H9 (cell line): Measurements from ENCODE around the gene ARHGAP25. TPM values are rescaled to one million over a fixed set of nuclear protein-coding genes. Genes with fewer than 3 reads are reported as not detected.

Experiments used
- DNase-seq: peaks from one replicate; pipeline ENCODE4 v3.0.0-alpha.2; 2017
- H2AFZ ChIP-seq: one replicate; pipeline ENCODE4 v1.6.1; 2013; ENCODE audit warnings: mild to moderate bottlenecking, low read length, control low read depth, moderate library complexity
- H2AK5ac ChIP-seq: 2 replicates; pipeline ENCODE4 v1.6.1; 2013; ENCODE audit warnings: low read length, control low read depth, mixed read lengths; ENCODE audit not compliant: insufficient read length
- H2BK120ac ChIP-seq: one replicate; pipeline ENCODE4 v1.6.1; 2013; ENCODE audit warnings: low read depth, mild to moderate bottlenecking, low read length, control low read depth, inconsistent platforms; ENCODE audit not compliant: poor library complexity, severe bottlenecking
- H2BK12ac ChIP-seq: 2 replicates; pipeline ENCODE4 v1.6.1; 2013; ENCODE audit warnings: low read length, control low read depth, mixed read lengths, low read depth; ENCODE audit not compliant: insufficient read length
- H2BK15ac ChIP-seq: 2 replicates; pipeline ENCODE4 v1.6.1; 2013; ENCODE audit warnings: low read depth, low read length, control low read depth
- H2BK20ac ChIP-seq: one replicate; pipeline ENCODE4 v1.6.1; 2013; ENCODE audit warnings: low read depth, mild to moderate bottlenecking, low read length, control low read depth, inconsistent platforms; ENCODE audit not compliant: poor library complexity, severe bottlenecking
- H2BK5ac ChIP-seq: 2 replicates; pipeline ENCODE4 v1.6.1; 2013; ENCODE audit warnings: low read length, control low read depth, mixed read lengths; ENCODE audit not compliant: insufficient read length
- H3K14ac ChIP-seq: 2 replicates; pipeline ENCODE4 v1.6.1; 2013; ENCODE audit warnings: low read length, control low read depth; ENCODE audit not compliant: insufficient read depth
- H3K18ac ChIP-seq: 2 replicates; pipeline ENCODE4 v1.6.1; 2013; ENCODE audit warnings: low read depth, mild to moderate bottlenecking, mixed read lengths, low read length, control low read depth; ENCODE audit not compliant: insufficient read length
- H3K23ac ChIP-seq: 2 replicates; pipeline ENCODE4 v1.6.1; 2013; ENCODE audit warnings: low read length, control low read depth, mixed read lengths, low read depth; ENCODE audit not compliant: insufficient read length
- H3K23me2 ChIP-seq: 2 replicates; pipeline ENCODE4 v1.6.1; 2013; ENCODE audit warnings: low read depth, mild to moderate bottlenecking, mixed read lengths, low read length, control low read depth; ENCODE audit not compliant: insufficient read length, poor library complexity, severe bottlenecking
- H3K27ac ChIP-seq: 2 replicates; pipeline ENCODE4 v1.5.1; 2013; ENCODE audit warnings: low read length, control low read depth, mixed read lengths, low read depth; ENCODE audit not compliant: insufficient read length
- H3K27me3 ChIP-seq: 2 replicates; pipeline ENCODE4 v1.6.1; 2013; ENCODE audit warnings: low read length, control low read depth, inconsistent platforms; ENCODE audit not compliant: insufficient read depth
- H3K4ac ChIP-seq: 2 replicates; pipeline ENCODE4 v1.6.1; 2013; ENCODE audit warnings: low read depth, mild to moderate bottlenecking, control low read depth, inconsistent platforms, low read length, moderate library complexity
- H3K4me1 ChIP-seq: 2 replicates; pipeline ENCODE4 v1.6.1; 2013; ENCODE audit warnings: low read length, control low read depth, inconsistent platforms; ENCODE audit not compliant: insufficient read depth
- H3K4me2 ChIP-seq: 2 replicates; pipeline ENCODE4 v1.6.1; 2013; ENCODE audit warnings: low read length, control low read depth, mixed read lengths; ENCODE audit not compliant: insufficient read length, insufficient read depth
- H3K56ac ChIP-seq: 2 replicates; pipeline ENCODE4 v1.6.1; 2013; ENCODE audit warnings: low read depth, mild to moderate bottlenecking, mixed read lengths, low read length, control low read depth; ENCODE audit not compliant: insufficient read length
- H3K79me1 ChIP-seq: 2 replicates; pipeline ENCODE4 v1.6.1; 2013; ENCODE audit warnings: low read depth, mild to moderate bottlenecking, moderate library complexity, low read length, control low read depth, inconsistent platforms; ENCODE audit not compliant: insufficient read depth, poor library complexity, severe bottlenecking
- H3K79me2 ChIP-seq: 2 replicates; pipeline ENCODE4 v1.6.1; 2013; ENCODE audit warnings: low read length, control low read depth, inconsistent platforms; ENCODE audit not compliant: insufficient read depth
- H3K9ac ChIP-seq: 2 replicates; pipeline ENCODE4 v1.6.1; 2013; ENCODE audit warnings: low read length, control low read depth, mixed read lengths; ENCODE audit not compliant: insufficient read length; ENCODE audit errors: extremely low read depth
- H3K9me3 ChIP-seq: one replicate; pipeline ENCODE4 v1.6.1; 2013; ENCODE audit warnings: low read depth, low read length, inconsistent platforms; ENCODE audit not compliant: control insufficient read depth
- H3T11ph ChIP-seq: one replicate; pipeline ENCODE4 v1.6.1; 2013; ENCODE audit warnings: mild to moderate bottlenecking, low read length, control low read depth, inconsistent platforms
- H4K20me1 ChIP-seq: one replicate; pipeline ENCODE4 v1.6.1; 2013; ENCODE audit not compliant: control insufficient read depth, insufficient read length, insufficient read depth
- H4K5ac ChIP-seq: 2 replicates; pipeline ENCODE4 v1.6.1; 2013; ENCODE audit warnings: low read depth, mild to moderate bottlenecking, mixed read lengths, low read length, control low read depth; ENCODE audit not compliant: insufficient read length
- H4K8ac ChIP-seq: replicated peaks from 2 replicates; pipeline ENCODE4 v1.6.1; 2013; ENCODE audit warnings: low read length, control low read depth, mixed read lengths, low read depth; ENCODE audit not compliant: insufficient read length
- H4K91ac ChIP-seq: 2 replicates; pipeline ENCODE4 v1.6.1; 2013; ENCODE audit warnings: low read depth, mild to moderate bottlenecking, moderate library complexity, mixed read lengths, low read length, control low read depth; ENCODE audit not compliant: insufficient read length
- H3K27ac Mint-ChIP-seq, 3 experiments: 2 replicates in 2 of 3; 3 replicates in 1 of 3; pipeline ENCODE4 v1.8.0; 2020 to 2021; ENCODE audit warnings: mixed read lengths in 3 of 3, mild to moderate bottlenecking in 1 of 3, moderate library complexity in 1 of 3
- H3K27me3 Mint-ChIP-seq: 2 replicates; pipeline ENCODE4 v1.8.0; 2021; ENCODE audit warnings: low read depth, mild to moderate bottlenecking, moderate library complexity, mixed read lengths
- H3K36me3 Mint-ChIP-seq, 3 experiments: 2 replicates in 2 of 3; 3 replicates in 1 of 3; pipeline ENCODE4 v1.8.0; 2020 to 2021; ENCODE audit warnings: low read depth in 3 of 3, mixed read lengths in 3 of 3; ENCODE audit not compliant: insufficient read depth in 1 of 3
- H3K4me1 Mint-ChIP-seq, 2 experiments: 2 replicates each; pipeline ENCODE4 v1.8.0; 2020; ENCODE audit warnings: mixed read lengths in 2 of 2
- H3K4me3 Mint-ChIP-seq, 2 experiments: 2 replicates in 1 of 2; 3 replicates in 1 of 2; pipeline ENCODE4 v1.8.0; 2020 to 2021; ENCODE audit warnings: mild to moderate bottlenecking in 2 of 2, mixed read lengths in 2 of 2, moderate library complexity in 1 of 2
- H3K9me3 Mint-ChIP-seq, 2 experiments: 2 replicates in 1 of 2; 3 replicates in 1 of 2; pipeline ENCODE4 v1.8.0; 2020; ENCODE audit warnings: mild to moderate bottlenecking in 2 of 2, mixed read lengths in 2 of 2, moderate library complexity in 1 of 2
- CTCF ChIP-seq: fragments of 200-600 bp; sonication (generic); conservative IDR thresholded peaks from 3 replicates; pipeline ENCODE4 v1.8.0; 2021; ENCODE audit warnings: antibody characterized with exemption, mild to moderate bottlenecking
- WGBS: extraction: QIAGEN DNeasy Blood & Tissue Kit; methylation state at CpG from one replicate; pipeline ENCODE4 v1.1.7; 2013; ENCODE audit warnings: missing lambda C conversion rate, low lambda C conversion rate, mixed read lengths; ENCODE audit not compliant: insufficient read length; ENCODE audit errors: extremely low coverage; 5-methylcytosine and 5-hydroxymethylcytosine counted together
- total RNA-seq: library from RNA; stranded (reverse); gene quantifications from 2 replicates; pipeline ENCODE4 v1.2.1, GENCODE V29; 2021

Gene ARHGAP25
- total RNA-seq, 1 experiment from 2014 or later = 1.3 TPM

GRCh38 chr2:68770271-68771111 is 35.9 kb downstream of the ARHGAP25 start:
- Histone ChIP-seq H3K79me1 (no peaks in the 10 kb centered on the region), H2AFZ (no peak overlapping the region), H2AK5ac (no peak overlapping the region), H3T11ph (no peak overlapping the region), H3K14ac (no peak overlapping the region), H3K27ac (no peak overlapping the region), H3K4me1 (no peaks in the 10 kb centered on the region; the same call in 1 of the 2 replicates), H3K9me3 (no peaks in the 10 kb centered on the region), H3K9ac (no peak overlapping the region), H3K23me2 (no peaks in the 10 kb centered on the region), H4K8ac (no peak overlapping the region), H3K4ac (no peak overlapping the region), H3K79me2 (no peaks in the 10 kb centered on the region), H2BK12ac (no peak overlapping the region), H4K91ac (no peak overlapping the region), H3K23ac (no peak overlapping the region), H3K18ac (no peak overlapping the region), H2BK5ac (no peak overlapping the region), H3K4me2 (no peak overlapping the region), H4K20me1 (no peaks in the 10 kb centered on the region), H2BK15ac (no peak overlapping the region), H3K27me3 (no peaks in the 10 kb centered on the region), H3K56ac (no peak overlapping the region), H2BK20ac (no peak overlapping the region), H2BK120ac (no peak overlapping the region), H4K5ac (no peak overlapping the region)
- no peak for TF ChIP-seq CTCF
- no peak overlapping the region for H3K4me3 Mint-ChIP-seq
- no peak for DNase-seq
- no peaks in the 10 kb centered on the region; a peak in 1 of 5 replicates for H3K9me3 Mint-ChIP-seq
- H3K4me1 Mint-ChIP-seq = peaks cover 17 to 26% of the 10 kb centered on the region in 2 experiments
- H3K36me3 Mint-ChIP-seq = no peaks in the 10 kb centered on the region; a peak in 1 of 7 replicates
- no CpG with 5 or more reads among the region's 6 CpGs for WGBS
- no peaks in the 10 kb centered on the region for H3K27me3 Mint-ChIP-seq
- no peak overlapping the region for H3K27ac Mint-ChIP-seq
